GM18502 (cell line): Measurements from ENCODE around the gene TNRC6B.
A peak's percentile ranks its signal among the peaks of the same experiment; 100 is the strongest.
"Not testable (repeated sequence)": the region's sequence is repeated elsewhere in the genome, so short reads cannot be mapped to it uniquely, and the experiment has no call there.

Experiments used
- ATAC-seq: cut with Tn5 transposase; IDR thresholded peaks from one replicate; pipeline ENCODE4 v1.9.1; 2021; ENCODE audit warnings: mild to moderate bottlenecking; ENCODE audit not compliant: unreplicated experiment, poor library complexity

The TNRC6B gene

GRCh38 chr22:40182231-40182835, 4.6 kb downstream of the TNRC6B start:
- ATAC-seq, result no peak

- ATAC-seq, result no peak
These were observed 5.4 kb downstream of the TNRC6B start for GRCh38 chr22:40183029-40183581.

- not testable (repeated sequence) for ATAC-seq
These were observed 5.9 kb downstream of the TNRC6B start for GRCh38 chr22:40183603-40184002.

GRCh38 chr22:40187389-40187788, 9.7 kb downstream of the TNRC6B start:
- no peak for ATAC-seq

- ATAC-seq, result no peak
These were observed 12.3 kb downstream of the TNRC6B start for GRCh38 chr22:40189997-40190396.

- ATAC-seq, result no peak
These were observed 12.8 kb downstream of the TNRC6B start for GRCh38 chr22:40190501-40190900.

GRCh38 chr22:40193429-40194421, 16.0 kb downstream of the TNRC6B start:
- ATAC-seq, result no peak

GRCh38 chr22:40194656-40195055, 16.9 kb downstream of the TNRC6B start:
- no peak for ATAC-seq

- no peak for ATAC-seq
These were observed 19.1 kb downstream of the TNRC6B start for GRCh38 chr22:40196628-40197360.

- not testable (repeated sequence) for ATAC-seq
These were observed 19.7 kb downstream of the TNRC6B start for GRCh38 chr22:40197421-40197820.

GRCh38 chr22:40198733-40199132, 21.0 kb downstream of the TNRC6B start:
- no peak for ATAC-seq

GRCh38 chr22:40199223-40199622, 21.5 kb downstream of the TNRC6B start:
- ATAC-seq, result no peak

- ATAC-seq, result no peak
These were observed 22.1 kb downstream of the TNRC6B start for GRCh38 chr22:40199852-40200251.

GRCh38 chr22:40200795-40201530, 23.2 kb downstream of the TNRC6B start:
- ATAC-seq, result no peak

GRCh38 chr22:40202225-40202944, 24.7 kb downstream of the TNRC6B start:
- ATAC-seq, result no peak

- ATAC-seq, result peak; percentile 43
These were observed 25.8 kb downstream of the TNRC6B start for GRCh38 chr22:40203572-40203971.

GRCh38 chr22:40204321-40205116, 26.8 kb downstream of the TNRC6B start:
- ATAC-seq, result no peak

GRCh38 chr22:40206561-40206960, 28.8 kb downstream of the TNRC6B start:
- no peak for ATAC-seq
